HG03066 (cell line): ENCODE data around the gene MPPED1.

Experiments
- ATAC-seq: cut with Tn5 transposase; IDR thresholded peaks from one replicate; pipeline ENCODE4 v1.9.1; 2021; ENCODE audit warnings: low read depth; ENCODE audit not compliant: unreplicated experiment

The MPPED1 gene

GRCh38 chr22:43411869-43412807, at the start of gene MPPED1:
Gene MPPED1, plus strand, starts transcription at chr22:43412014. Its CDS starts 12,972 bp downstream, at chr22:43424986.
- ATAC-seq, result no peak

- no peak for ATAC-seq
Measured at GRCh38 chr22:43363315-43364168, 48.3 kb upstream of the MPPED1 start.

GRCh38 chr22:43364169-43364435, 47.7 kb upstream of the MPPED1 start:
- no peak for ATAC-seq

GRCh38 chr22:43365715-43366440, 45.9 kb upstream of the MPPED1 start:
- no peak for ATAC-seq

GRCh38 chr22:43370036-43370435, 41.8 kb upstream of the MPPED1 start:
- no peak for ATAC-seq

- ATAC-seq, result no peak
Measured at GRCh38 chr22:43375951-43376455, 35.8 kb upstream of the MPPED1 start.

- no peak for ATAC-seq
Measured at GRCh38 chr22:43376765-43377547, 34.9 kb upstream of the MPPED1 start.

- ATAC-seq, result no peak
Measured at GRCh38 chr22:43377548-43377895, 34.3 kb upstream of the MPPED1 start.

GRCh38 chr22:43377896-43378704, 33.7 kb upstream of the MPPED1 start:
- ATAC-seq, result no peak

- ATAC-seq, result no peak
Measured at GRCh38 chr22:43381693-43382092, 30.1 kb upstream of the MPPED1 start.

GRCh38 chr22:43384863-43385262, 27.0 kb upstream of the MPPED1 start:
- ATAC-seq, result no peak

GRCh38 chr22:43385770-43386641, 25.8 kb upstream of the MPPED1 start:
- no peak for ATAC-seq

GRCh38 chr22:43387815-43388214, 24.0 kb upstream of the MPPED1 start:
- no peak for ATAC-seq

- no peak for ATAC-seq
Measured at GRCh38 chr22:43388420-43388851, 23.4 kb upstream of the MPPED1 start.

GRCh38 chr22:43389227-43389836, 22.5 kb upstream of the MPPED1 start:
- ATAC-seq, result no peak

- no peak for ATAC-seq
Measured at GRCh38 chr22:43390166-43390565, 21.6 kb upstream of the MPPED1 start.

- no peak for ATAC-seq
Measured at GRCh38 chr22:43390872-43391271, 20.9 kb upstream of the MPPED1 start.

GRCh38 chr22:43391306-43391705, 20.5 kb upstream of the MPPED1 start:
- ATAC-seq, result no peak
